ENCODE results near the gene FZD4.

DNA sequence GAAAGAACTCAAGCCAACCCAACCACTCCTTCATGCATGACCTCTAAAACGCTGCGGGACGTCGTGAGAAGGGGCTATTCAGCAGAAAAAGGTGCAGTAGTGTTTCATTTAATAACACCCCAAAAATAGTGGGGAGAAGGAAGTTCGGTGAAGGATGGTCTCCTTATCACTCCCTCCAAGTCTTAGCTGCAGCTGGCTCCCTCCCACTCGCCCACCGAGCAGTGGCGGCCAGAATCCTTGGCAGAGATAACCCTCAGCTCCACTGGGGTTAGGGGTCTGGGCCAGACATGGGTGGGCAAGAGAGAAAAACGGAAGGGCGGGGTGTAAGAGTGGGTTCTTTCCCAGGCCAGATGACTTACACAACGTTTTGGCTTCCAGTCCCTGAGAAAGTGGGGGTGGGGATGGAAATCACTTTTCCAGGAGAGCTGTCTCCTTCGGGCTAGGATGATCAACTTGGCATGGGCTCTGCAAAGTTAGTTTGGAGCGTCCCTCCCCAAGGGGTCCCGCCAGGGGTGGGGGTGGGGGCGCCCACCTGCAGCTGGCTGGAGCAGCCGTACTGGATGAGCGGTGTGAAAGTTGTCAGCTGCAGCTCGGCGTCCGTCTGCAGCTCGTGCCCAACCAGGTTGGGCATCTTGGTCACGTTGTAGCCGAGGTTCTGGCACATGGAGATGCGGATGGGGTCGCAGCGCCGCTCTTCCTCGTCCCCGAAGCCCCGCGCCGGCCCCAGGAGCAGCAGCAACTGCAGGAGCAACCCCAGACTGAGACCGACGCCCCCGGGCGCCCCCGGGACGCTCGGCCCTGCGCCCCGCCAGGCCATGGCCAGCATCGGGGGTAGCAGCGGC, 705 bp downstream of the FZD4 start:
- TF ChIP-seq, protein P1, sequence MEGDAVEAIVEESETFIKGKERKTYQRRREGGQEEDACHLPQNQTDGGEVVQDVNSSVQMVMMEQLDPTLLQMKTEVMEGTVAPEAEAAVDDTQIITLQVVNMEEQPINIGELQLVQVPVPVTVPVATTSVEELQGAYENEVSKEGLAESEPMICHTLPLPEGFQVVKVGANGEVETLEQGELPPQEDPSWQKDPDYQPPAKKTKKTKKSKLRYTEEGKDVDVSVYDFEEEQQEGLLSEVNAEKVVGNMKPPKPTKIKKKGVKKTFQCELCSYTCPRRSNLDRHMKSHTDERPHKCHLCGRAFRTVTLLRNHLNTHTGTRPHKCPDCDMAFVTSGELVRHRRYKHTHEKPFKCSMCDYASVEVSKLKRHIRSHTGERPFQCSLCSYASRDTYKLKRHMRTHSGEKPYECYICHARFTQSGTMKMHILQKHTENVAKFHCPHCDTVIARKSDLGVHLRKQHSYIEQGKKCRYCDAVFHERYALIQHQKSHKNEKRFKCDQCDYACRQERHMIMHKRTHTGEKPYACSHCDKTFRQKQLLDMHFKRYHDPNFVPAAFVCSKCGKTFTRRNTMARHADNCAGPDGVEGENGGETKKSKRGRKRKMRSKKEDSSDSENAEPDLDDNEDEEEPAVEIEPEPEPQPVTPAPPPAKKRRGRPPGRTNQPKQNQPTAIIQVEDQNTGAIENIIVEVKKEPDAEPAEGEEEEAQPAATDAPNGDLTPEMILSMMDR (IDR thresholded peaks at IDR 0.05), result no peak
- TF ChIP-seq POLR2A (IDR thresholded peaks at IDR 0.05) (no peak), POLR2AphosphoS5 (IDR thresholded peaks at IDR 0.05) (peak in 1 of 4 donors; percentile 3), EP300 (IDR thresholded peaks at IDR 0.05) (no peak)

All from sigmoid colon (tissue), 4 donors.